Adrenal gland (tissue), 5 donors: ENCODE data around the gene ALOX12B.

Experiments used
- CTCF ChIP-seq, 6 experiments: fragments of 450-650 bp in 4 of 6; fragments of 200-600 bp in 2 of 6; sonication (generic) in 1 of 6; IDR thresholded peaks; 1 replicate in 5 of 6; 2 replicates in 1 of 6; pipeline versions ENCODE4 v1.5.1 to v1.8.0; 2016 to 2021; ENCODE audit warnings: antibody characterized with exemption in 6 of 6, mild to moderate bottlenecking in 2 of 6, moderate library complexity in 1 of 6
- POLR2A ChIP-seq, 2 donors: fragments of 450-650 bp; IDR thresholded peaks; one replicate each; pipeline ENCODE4 v1.6.1; 2017; ENCODE audit warnings: antibody characterized with exemption in 2 of 2, mild to moderate bottlenecking in 2 of 2, moderate library complexity in 1 of 2
- donor health status: DM: no; HTN: no; CAD: no.

- no peak for TF ChIP-seq CTCF (IDR thresholded peaks at IDR 0.05)
- TF ChIP-seq POLR2A (IDR thresholded peaks at IDR 0.05), result no peak
Observed at GRCh38 chr17:8038954-8039610, 48.4 kb downstream of the ALOX12B start, which contains the start of gene ALOX15B.
